NCI-H1417 (cell line): Measurements from ENCODE around the gene TRIM9.
A peak's percentile ranks its signal among the peaks of the same experiment; 100 is the strongest.
"Not testable (repeated sequence)": the region's sequence is repeated elsewhere in the genome, so short reads cannot be mapped to it uniquely, and the experiment has no call there.

Source experiments
- DNase-seq, 3 experiments: peaks; one replicate each; lab custom pipeline; 2025; lab: John Stamatoyannopoulos, UW

TRIM9 gene

GRCh38 chr14:50963919-50964318 is 131.0 kb downstream of the TRIM9 start:
- DNase-seq = no peak

DNA sequence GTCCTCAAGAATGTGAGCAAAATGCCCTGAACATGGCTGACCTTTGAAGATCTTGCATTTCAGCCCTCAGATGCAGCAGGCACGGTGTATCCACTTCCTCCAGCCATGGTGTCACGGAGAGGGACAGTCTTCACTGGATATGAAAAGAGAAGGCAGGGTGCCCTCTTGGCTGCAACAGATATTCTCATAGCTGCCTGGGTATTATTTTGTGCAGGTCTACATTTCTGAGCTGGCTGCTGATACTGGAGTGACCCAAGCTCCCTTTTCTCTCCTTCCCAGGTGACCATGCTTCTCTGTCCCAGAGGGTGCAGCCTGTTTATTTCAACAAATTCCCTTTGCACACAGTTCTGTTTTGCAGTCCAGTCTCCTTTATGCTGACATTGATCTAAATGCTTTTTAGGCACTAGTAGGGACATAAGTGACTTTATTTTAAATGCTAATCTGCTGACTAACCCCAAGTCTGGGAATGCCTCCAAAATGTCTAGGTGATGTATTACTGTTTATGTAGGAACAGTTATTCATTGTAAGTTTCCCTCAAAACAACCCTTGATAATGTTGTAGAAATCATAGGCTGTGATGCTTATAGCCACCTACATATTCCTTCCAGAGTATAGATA is 133.2 kb downstream of the TRIM9 start:
- no peak for DNase-seq

GRCh38 chr14:50957296-50957695 is 137.6 kb downstream of the TRIM9 start:
- no peak for DNase-seq

DNA sequence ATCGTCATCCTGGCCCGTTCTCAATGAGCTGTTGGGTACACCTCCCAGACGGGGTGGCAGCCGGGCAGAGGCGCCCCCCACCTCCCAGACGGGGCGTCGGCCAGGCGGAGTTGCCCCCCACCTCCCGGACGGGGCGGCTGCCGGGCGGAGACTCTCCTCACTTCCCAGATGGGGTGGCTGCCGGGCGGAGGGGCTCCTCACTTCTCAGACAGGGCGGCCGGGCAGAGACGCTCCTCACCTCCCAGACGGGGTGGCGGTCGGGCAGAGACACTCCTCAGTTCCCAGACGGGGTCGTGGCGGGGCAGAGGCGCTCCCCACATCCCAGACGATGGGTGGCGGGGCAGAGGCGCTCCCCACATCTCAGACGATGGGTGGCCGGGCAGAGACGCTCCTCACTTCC is 138.5 kb downstream of the TRIM9 start:
- DNase-seq = not testable (repeated sequence)

DNA sequence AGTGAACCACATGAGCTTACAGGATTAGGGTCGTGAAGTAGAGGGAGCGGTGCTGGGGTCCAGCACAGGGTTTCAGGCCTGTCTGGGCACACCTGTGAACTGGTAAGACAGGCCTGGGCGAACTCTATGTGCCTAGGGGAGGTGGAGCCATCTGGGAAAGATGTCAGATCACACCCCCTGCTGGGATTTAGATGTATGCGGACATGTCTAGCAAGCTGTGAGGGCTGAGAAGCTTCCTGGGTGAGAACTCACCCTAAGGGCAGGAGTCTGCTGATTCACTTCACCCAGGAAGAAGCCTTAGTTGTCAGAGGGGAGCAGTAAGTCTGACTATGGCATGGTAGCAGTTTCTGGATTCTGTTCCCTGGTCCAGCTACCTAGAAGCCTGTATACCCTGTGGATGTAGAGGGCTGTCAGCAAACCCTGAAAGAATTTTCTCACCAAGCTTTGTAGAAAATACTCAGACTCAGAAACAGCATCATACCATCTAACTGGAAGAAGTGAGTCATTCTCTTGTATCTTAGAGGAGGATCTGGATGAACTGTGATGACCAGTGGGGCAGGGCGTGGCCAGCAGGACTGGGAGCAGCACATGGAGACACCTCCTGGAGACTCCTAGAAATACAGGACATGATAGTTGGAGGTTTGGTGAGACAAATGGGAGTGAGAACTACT is 139.4 kb downstream of the TRIM9 start:
- peak in 2 of 3 experiments; percentile 62 to 76 for DNase-seq

- peak in 2 of 3 experiments; percentile 12 to 76 for DNase-seq
Measured at GRCh38 chr14:50954811-50955372, 140.0 kb downstream of the TRIM9 start.

- DNase-seq = no peak
Measured at GRCh38 chr14:50953502-50953901, 141.4 kb downstream of the TRIM9 start.

DNA sequence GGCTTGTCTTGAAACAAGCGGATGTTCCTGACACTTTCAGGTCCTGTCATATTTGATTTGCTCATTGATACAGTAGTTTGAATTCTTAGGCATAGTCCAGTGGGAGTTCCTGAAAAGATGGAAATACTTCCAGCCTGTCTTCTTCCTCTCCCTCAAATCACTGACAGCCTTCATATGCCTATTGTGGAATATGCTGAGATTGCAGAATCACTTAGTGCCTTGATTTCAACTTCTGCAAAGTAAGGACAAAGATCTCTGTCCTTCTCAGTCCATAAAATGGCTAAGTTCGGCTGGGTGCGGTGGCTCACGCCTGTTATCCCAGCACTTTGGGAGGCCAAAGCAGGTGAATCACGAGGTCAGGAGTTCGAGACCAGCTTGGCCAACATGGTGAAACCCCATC is 143.9 kb downstream of the TRIM9 start:
- no peak for DNase-seq

DNA sequence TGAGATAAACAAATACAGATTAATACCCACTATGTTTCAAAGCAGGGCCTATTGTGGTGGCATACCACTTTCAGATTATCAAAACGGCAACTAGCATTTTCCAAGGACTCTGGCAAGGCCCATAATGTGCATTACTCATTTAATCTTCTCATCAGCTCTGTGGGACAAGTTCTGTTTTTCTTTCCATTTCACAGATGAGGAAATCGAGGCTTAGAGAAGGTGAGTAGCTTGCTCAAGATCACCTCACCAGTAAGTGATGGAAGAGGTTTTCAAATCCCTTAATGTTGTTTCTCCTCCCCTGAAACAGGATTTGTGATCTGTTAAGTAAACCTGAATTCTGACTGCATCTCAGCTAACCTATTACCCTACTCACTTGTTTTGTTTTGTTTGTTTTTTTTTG is 146.7 kb downstream of the TRIM9 start:
- no peak for DNase-seq

DNA sequence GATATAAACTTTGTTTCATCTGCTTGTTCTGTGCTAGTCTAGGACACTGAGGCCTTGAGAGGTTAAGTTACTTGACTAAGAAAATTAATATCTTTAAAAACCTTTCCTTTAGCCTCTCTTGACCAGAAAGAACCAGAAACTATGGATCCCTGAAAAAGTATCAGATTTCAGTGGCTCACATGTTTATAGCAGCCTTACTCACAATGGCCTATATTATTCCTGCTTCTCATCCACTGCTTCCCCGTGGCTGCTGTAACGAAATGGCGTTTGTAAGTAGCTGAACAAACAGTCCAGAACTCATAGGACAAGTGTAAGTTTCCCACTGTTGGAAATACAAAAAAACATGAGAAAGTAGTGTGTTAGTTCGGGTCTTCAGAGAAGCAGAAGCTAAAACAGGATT is 147.5 kb downstream of the TRIM9 start:
- no peak for DNase-seq

GRCh38 chr14:50946234-50946935 is 148.5 kb downstream of the TRIM9 start:
- no peak for DNase-seq

GRCh38 chr14:50944647-50945413 is 150.1 kb downstream of the TRIM9 start:
- peak; percentile 37 to 77 (median 66) for DNase-seq

DNA sequence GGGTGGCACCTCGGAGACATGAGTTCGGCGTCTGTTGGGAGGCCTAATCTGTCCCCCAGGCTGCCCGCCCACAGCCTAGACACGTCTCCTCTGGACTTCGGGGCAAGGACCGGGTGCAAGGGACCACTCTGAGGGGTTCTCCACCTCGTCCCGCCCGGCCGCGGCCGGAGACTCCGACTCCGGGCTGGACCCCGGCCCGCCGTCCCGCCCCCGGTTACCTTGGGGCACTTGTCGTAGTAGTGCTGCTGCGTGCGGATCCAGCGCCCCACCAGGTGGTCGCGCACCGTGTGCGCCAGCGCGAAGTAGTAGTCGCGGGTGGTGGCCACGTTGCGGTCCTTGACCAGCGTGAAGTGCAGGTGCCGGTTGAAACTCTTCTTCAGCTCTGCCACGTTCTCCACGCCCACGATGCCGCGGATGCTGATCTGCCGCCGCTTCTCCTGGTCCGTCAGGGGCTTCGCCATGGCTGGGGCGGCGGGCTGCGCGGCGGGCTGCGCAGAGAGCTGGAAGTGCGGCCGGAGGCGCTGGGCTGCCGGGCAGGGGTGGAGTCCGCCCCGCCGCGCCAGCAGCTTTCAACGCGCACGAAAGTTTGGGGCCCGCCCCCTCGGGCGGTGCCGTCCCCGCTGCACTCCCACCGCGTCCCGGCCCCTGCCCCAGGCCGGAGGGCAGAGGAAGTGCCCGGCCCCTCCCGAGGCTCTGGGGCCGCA is 150.8 kb downstream of the TRIM9 start, which contains the start of gene PYGL:
Gene PYGL, minus strand, starts transcription at position 541 of the 704 bp plus-strand sequence. Its CDS starts 80 bp downstream, at position 461.
- peak; percentile 37 to 71 (median 69) for DNase-seq

GRCh38 chr14:50943261-50943942 is 151.5 kb downstream of the TRIM9 start:
- DNase-seq = no peak

DNA sequence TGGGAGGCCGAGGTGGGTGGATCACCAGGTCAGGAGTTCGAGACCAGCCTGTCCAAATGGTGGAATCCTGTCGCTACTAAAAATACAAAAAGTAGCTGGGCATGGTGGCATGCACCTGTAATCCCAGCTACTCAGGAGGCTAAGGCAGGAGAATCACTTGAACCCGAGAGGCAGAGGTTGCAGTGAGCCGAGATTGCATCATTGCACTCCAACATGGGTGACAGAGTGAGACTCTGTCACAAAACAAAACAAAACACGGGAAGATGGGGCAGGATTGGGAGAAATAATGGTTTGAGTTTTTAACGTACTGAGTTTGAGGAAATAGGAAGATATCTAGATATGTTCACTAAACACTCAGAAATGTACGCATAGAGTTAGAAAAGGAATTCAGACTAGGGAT is 153.3 kb downstream of the TRIM9 start:
- not testable (repeated sequence) for DNase-seq

DNA sequence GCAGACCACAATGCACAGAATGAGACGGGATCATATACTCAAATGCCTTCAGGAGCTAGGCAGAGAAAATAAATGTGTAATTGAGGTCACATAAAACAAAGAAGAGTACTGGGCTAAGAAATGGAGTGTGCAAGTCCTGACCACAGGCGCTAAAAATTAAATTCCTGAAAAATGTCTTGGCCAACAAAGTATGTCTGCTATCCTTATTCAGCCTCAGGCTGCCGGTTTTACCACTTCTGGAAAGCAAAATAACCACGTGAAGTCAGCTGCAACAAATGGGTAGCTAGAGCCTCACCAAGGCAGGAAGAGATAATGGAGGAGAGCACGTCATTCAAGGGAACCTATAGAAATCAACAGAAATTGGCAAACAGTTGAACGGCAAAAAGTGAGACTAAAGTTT is 153.8 kb downstream of the TRIM9 start:
- DNase-seq = no peak

DNA sequence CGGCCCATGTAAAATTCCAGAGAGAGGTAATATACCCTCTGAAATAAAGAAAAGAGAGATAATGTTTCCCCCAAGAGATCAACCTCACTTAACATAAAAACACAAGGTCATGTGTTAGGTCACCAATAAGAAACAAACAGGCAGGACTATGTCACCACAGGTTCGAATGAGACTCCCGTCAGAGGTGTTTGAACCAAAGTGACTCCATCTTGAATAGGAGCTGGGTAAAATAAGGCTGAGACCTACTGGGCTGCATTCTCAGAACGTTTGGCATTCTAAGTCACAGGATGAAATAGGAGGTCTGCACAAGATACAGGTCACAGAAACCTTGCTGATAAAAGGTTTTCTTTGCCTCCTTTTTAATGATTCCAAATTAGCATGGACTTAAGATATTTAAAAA is 157.1 kb downstream of the TRIM9 start:
- no peak for DNase-seq

DNA sequence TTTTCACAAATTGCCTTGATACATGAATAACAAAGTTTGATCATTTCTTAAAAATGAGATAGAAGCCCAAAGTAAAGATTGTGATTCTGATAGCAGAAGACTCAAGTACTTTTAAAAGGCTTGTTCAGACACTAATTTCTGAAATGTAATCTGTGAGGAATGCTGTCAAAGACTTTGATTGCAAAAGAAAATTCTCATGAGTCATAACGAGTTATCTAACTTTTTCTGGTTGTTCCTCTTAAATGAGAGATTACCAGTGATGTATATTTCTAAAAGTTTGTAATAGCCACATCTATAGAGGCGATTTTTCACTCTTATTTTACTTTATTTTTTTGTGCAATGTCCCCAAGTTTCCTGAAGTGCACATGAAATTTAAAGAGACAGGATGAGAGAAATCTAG is 157.6 kb downstream of the TRIM9 start:
- no peak for DNase-seq

DNA sequence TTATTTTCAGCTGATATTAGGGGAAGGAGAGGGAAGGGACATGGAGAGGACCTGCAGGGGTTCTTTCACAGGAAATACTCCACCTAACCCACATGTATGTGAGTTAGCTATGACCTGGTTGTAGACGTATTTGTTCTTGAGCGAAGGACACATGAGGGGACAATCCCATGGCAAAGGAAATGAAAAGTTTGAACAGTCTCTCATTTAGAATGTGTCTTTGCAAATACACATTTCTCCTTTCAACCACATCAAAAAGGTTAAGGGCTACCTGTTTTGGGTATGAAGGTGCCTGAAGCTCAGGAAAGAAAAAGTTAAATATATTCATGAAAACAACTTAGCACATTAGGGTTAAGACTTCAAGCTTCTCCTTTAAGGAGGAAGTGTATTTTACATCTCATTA is 158.0 kb downstream of the TRIM9 start:
- DNase-seq = no peak

DNA sequence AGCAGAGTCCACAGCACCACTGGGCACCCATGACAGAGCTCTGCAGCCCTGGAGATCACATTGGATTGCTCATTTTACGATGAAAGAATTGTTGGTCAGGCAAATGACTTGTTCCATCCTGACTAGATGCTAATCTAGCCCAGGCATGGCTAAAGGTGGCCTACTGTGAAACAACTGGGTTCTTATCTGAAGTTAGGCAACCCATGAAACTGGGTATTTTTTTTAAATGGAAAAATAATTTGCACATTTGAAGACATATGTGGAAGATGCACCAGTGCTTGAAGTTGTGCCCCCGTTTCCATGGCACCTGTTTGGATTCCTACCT is 158.9 kb downstream of the TRIM9 start:
- DNase-seq = no peak
